ENCODE measurements around the gene MCL1.

- TF ChIP-seq, protein P1, sequence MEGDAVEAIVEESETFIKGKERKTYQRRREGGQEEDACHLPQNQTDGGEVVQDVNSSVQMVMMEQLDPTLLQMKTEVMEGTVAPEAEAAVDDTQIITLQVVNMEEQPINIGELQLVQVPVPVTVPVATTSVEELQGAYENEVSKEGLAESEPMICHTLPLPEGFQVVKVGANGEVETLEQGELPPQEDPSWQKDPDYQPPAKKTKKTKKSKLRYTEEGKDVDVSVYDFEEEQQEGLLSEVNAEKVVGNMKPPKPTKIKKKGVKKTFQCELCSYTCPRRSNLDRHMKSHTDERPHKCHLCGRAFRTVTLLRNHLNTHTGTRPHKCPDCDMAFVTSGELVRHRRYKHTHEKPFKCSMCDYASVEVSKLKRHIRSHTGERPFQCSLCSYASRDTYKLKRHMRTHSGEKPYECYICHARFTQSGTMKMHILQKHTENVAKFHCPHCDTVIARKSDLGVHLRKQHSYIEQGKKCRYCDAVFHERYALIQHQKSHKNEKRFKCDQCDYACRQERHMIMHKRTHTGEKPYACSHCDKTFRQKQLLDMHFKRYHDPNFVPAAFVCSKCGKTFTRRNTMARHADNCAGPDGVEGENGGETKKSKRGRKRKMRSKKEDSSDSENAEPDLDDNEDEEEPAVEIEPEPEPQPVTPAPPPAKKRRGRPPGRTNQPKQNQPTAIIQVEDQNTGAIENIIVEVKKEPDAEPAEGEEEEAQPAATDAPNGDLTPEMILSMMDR (IDR thresholded peaks at IDR 0.05) = peak; percentile 92
- TF ChIP-seq POLR2AphosphoS5 (IDR thresholded peaks at IDR 0.05; ENCODE audit: low read depth, low read length) (no peak), SIN3A (IDR thresholded peaks at IDR 0.05; ENCODE audit: borderline replicate concordance, insufficient read depth, low read depth, low read length) (0 out of 2 replicates have a peak, but pooled peaks have one; percentile 27)
Measured at GRCh38 chr1:150560576-150561253, 18.7 kb downstream of the MCL1 start.

All from Panc1 (cell line).